Measurements from ENCODE around the gene QTRT2.

DNA sequence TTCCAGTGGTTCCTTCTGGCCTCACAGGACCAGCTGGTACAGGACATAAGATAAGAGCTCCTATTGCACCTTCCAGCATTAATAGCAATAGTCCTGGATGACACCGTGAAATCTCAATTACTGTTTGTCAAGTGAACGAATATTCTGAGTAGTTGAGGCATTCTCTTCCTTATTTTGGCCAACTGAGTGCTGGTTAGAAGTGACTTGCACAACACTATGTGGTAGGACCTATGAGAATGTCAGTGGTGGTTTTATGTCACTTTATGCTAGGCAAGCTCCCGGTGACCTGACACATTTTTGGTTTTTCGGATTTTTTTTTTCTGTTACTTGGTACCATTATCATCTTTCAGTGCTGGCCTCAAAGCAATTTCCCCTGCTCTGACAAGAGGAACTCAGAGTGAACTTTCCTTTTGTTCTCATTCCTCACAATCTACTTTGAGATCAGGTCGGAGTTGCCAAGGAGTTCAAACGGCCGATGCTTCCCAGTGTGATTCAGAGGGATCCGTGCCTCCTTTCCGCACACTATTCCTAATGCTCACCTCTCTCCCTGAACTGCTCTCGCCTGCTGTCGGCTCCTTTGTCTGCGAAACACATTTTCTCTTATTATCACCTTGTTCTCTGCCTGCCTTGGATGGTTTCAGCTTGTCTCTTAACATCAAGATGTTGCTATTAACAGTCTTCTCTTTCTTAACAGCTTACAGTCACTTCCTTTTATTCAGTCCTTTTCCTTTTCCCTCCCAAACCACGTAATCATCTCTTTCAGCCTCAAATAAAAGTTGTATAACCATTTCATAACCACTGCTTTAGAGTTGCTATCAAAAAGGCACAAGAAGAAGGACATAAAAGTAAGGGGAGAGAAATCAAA, 35.8 kb downstream of the QTRT2 start:
- TF ChIP-seq POLR2A (IDR thresholded peaks at IDR 0.05; ENCODE audit: low read length) (no peak), GATA1 (IDR thresholded peaks at IDR 0.05; ENCODE audit: low read depth, low read length) (no peak)
